KMS-11 (cell line): ENCODE measurements around the gene TMEM138.

ENCODE experiments used
- H2AFZ ChIP-seq: fragments of 200-600 bp; sonication (generic); 2 replicates; pipeline ENCODE4 v1.6.1; 2016; ENCODE audit warnings: antibody characterized with exemption, mixed run types, low read depth
- H3K27ac ChIP-seq: fragments of 200-600 bp; sonication (generic); 2 replicates; pipeline ENCODE4 v1.6.1; 2016; ENCODE audit warnings: mild to moderate bottlenecking, mixed run types
- H3K27me3 ChIP-seq: fragments of 200-600 bp; sonication (generic); 2 replicates; pipeline ENCODE4 v1.6.1; 2017; ENCODE audit warnings: mild to moderate bottlenecking, low read depth, mixed run types, moderate library complexity; ENCODE audit not compliant: insufficient read depth
- H3K36me3 ChIP-seq: fragments of 200-600 bp; sonication (generic); 2 replicates; pipeline ENCODE4 v1.6.1; 2017; ENCODE audit warnings: mild to moderate bottlenecking, mixed run types; ENCODE audit not compliant: insufficient read depth
- H3K4me1 ChIP-seq: fragments of 200-600 bp; sonication (generic); 2 replicates; pipeline ENCODE4 v1.6.1; 2016; ENCODE audit warnings: mild to moderate bottlenecking, low read depth, mixed run types; ENCODE audit not compliant: poor library complexity, severe bottlenecking
- H3K4me2 ChIP-seq: fragments of 200-600 bp; sonication (generic); 2 replicates; pipeline ENCODE4 v1.7.0; 2016; ENCODE audit warnings: mild to moderate bottlenecking, mixed run types
- H3K4me3 ChIP-seq: fragments of 200-600 bp; sonication (generic); IDR thresholded peaks from 2 replicates; pipeline ENCODE4 v1.6.1; 2017; ENCODE audit warnings: low read depth, low read length, mixed read lengths; ENCODE audit not compliant: insufficient read depth
- H3K79me2 ChIP-seq: fragments of 200-600 bp; sonication (generic); 2 replicates; pipeline ENCODE4 v1.6.1; 2016; ENCODE audit warnings: low read depth, mixed run types; ENCODE audit not compliant: insufficient read depth
- H3K9ac ChIP-seq: fragments of 200-600 bp; sonication (generic); 2 replicates; pipeline ENCODE4 v1.6.1; 2016; ENCODE audit warnings: mild to moderate bottlenecking, mixed run types
- H4K20me1 ChIP-seq: fragments of 200-600 bp; sonication (generic); 2 replicates; pipeline ENCODE4 v1.6.1; 2016; ENCODE audit warnings: mild to moderate bottlenecking, mixed run types; ENCODE audit not compliant: insufficient read depth
- TF ChIP-seq, protein P1 (sequence below): fragments of 200-600 bp; sonication (generic); conservative IDR thresholded peaks from 2 replicates; pipeline ENCODE4 v1.6.1; 2017; ENCODE audit warnings: low read depth, mild to moderate bottlenecking, antibody characterized with exemption, low read length, moderate library complexity, mixed read lengths

TMEM138 gene

DNA sequence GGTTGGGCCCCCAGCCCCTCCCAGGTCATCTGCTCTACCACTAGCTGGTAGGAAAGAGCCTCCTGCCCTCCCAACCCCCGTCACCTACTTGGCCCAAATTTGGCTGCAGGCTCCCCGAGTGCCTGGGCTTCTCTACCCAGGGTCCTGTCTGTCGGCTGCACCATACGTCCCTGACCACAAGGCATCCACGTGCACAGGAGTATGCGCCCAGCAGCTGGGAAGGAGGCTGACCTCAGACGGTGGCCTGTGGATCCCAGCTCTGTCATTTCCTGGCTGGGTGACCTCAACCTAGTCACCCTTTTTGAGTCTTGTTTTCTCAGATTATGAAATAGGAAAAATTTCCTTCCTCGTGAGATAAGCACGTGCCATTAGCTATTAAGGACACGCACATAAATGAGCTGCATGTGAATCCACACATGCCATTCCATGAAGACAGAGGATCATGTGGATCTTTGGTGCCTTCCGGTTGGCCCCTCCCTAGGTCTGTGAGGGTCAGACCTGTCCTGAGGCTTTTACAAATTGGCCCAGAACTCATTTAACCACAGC is 14.2 kb upstream of the TMEM138 start:
- H3K36me3 ChIP-seq = no peaks in the 10 kb centered on the region
- H3K4me3 ChIP-seq = no peak overlapping the region
- no peaks in the 10 kb centered on the region for H4K20me1 ChIP-seq
- no peaks in the 10 kb centered on the region for H3K4me1 ChIP-seq
- no peak overlapping the region for H2AFZ ChIP-seq
- no peaks in the 10 kb centered on the region for H3K79me2 ChIP-seq
- no peak overlapping the region for H3K9ac ChIP-seq
- H3K27me3 ChIP-seq = no peaks in the 10 kb centered on the region
- TF ChIP-seq, protein P1, sequence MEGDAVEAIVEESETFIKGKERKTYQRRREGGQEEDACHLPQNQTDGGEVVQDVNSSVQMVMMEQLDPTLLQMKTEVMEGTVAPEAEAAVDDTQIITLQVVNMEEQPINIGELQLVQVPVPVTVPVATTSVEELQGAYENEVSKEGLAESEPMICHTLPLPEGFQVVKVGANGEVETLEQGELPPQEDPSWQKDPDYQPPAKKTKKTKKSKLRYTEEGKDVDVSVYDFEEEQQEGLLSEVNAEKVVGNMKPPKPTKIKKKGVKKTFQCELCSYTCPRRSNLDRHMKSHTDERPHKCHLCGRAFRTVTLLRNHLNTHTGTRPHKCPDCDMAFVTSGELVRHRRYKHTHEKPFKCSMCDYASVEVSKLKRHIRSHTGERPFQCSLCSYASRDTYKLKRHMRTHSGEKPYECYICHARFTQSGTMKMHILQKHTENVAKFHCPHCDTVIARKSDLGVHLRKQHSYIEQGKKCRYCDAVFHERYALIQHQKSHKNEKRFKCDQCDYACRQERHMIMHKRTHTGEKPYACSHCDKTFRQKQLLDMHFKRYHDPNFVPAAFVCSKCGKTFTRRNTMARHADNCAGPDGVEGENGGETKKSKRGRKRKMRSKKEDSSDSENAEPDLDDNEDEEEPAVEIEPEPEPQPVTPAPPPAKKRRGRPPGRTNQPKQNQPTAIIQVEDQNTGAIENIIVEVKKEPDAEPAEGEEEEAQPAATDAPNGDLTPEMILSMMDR = no peak
- no peak overlapping the region for H3K27ac ChIP-seq
- H3K4me2 ChIP-seq = no peak overlapping the region

DNA sequence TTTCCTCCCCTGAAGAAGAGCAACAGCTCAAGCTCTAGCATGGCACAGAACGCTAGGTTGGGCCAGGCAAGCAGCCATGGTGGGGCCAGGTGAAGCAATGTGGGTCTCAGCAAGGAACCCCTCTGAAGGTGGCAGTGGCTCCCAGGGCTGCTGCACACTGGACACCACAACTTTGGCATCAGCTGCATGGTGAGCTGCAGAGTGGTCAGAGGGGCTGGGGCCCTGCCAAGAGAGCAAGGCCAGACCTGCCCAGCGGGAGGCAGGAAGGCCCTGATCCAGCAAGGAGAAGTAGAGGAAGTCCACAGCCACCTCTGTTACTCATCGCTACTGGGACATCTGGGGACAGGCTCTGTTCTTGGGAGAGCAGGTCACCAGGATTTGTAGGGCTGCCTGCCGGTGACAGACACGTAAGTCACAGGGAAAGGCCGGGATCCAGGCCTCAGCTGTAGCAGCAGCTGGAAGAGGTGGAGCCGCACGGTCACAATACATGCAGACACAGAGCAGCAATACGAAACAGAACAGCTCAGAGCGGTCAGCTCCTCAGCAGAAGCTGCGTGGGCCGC is 12.9 kb upstream of the TMEM138 start:
- no peaks in the 10 kb centered on the region for H3K27me3 ChIP-seq
- no peak overlapping the region for H3K9ac ChIP-seq
- no peaks in the 10 kb centered on the region for H3K36me3 ChIP-seq
- no peaks in the 10 kb centered on the region for H4K20me1 ChIP-seq
- no peak overlapping the region for H3K27ac ChIP-seq
- no peak overlapping the region for H2AFZ ChIP-seq
- H3K4me2 ChIP-seq = no peak overlapping the region
- H3K4me1 ChIP-seq = no peaks in the 10 kb centered on the region
- H3K79me2 ChIP-seq = no peaks in the 10 kb centered on the region
- TF ChIP-seq, protein P1 = no peak
- H3K4me3 ChIP-seq = no peak overlapping the region

DNA sequence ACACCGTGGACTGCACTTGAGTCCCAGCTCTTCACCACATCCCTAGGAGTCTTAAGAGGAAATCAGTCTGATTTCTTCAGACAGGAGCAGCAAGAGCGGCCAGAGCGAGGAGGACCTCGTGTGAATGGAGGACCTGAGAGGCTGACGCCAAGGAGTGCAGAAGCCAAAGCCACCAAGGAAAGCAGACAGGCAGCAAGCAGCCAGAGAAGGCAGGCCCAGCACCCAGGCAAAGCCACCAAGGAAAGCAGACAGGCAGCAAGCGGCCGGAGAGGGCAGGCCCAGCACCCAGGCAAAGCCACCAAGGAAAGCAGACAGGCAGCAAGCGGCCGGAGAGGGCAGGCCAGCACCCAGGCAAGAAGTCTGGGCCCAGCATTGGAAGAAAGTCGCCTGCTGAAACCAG is 12.3 kb upstream of the TMEM138 start:
- H3K79me2 ChIP-seq = no peaks in the 10 kb centered on the region
- H2AFZ ChIP-seq = no peak overlapping the region
- H4K20me1 ChIP-seq = no peaks in the 10 kb centered on the region
- H3K4me2 ChIP-seq = no peak overlapping the region
- no peaks in the 10 kb centered on the region for H3K27me3 ChIP-seq
- H3K4me3 ChIP-seq = no peak overlapping the region
- no peaks in the 10 kb centered on the region for H3K36me3 ChIP-seq
- H3K4me1 ChIP-seq = no peaks in the 10 kb centered on the region
- TF ChIP-seq, protein P1 = no peak
- H3K9ac ChIP-seq = no peak overlapping the region
- H3K27ac ChIP-seq = no peak overlapping the region

- no peak overlapping the region for H2AFZ ChIP-seq
- no peak overlapping the region for H3K4me2 ChIP-seq
- no peaks in the 10 kb centered on the region for H3K79me2 ChIP-seq
- H3K9ac ChIP-seq = no peak overlapping the region
- H3K4me1 ChIP-seq = no peaks in the 10 kb centered on the region
- TF ChIP-seq, protein P1 = no peak
- no peaks in the 10 kb centered on the region for H3K27me3 ChIP-seq
- H3K36me3 ChIP-seq = no peaks in the 10 kb centered on the region
- H3K27ac ChIP-seq = no peak overlapping the region
- no peaks in the 10 kb centered on the region for H4K20me1 ChIP-seq
- no peak overlapping the region for H3K4me3 ChIP-seq
Measured at GRCh38 chr11:61350336-61350735, 11.8 kb upstream of the TMEM138 start.
